Measurements from ENCODE around the gene CDK6.

DNA sequence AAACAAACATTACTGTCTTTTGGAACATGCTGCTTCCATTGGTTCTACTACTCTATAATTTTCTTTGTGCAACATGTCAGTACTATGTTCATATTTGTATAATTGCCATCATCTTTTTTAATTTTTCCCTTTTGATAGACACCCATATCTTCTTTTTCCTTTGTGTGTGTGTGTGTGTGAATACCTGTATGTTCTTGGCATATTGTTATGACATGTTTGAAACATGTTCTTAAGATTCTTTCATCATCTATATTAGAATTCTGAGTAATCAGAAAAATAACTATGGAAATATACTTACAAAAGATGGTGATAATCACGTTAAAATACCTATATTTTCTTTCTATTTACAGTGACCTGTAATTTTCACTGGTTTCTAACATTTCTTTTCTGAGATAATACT is 3.5 kb upstream of the CDK6 start:
- TF ChIP-seq POLR2A (IDR thresholded peaks at IDR 0.05; ENCODE audit: extremely low read depth, insufficient read length) (no peak), MYC (IDR thresholded peaks at IDR 0.05; ENCODE audit: low read depth, low read length) (no peak)
- TF ChIP-seq, protein P1, sequence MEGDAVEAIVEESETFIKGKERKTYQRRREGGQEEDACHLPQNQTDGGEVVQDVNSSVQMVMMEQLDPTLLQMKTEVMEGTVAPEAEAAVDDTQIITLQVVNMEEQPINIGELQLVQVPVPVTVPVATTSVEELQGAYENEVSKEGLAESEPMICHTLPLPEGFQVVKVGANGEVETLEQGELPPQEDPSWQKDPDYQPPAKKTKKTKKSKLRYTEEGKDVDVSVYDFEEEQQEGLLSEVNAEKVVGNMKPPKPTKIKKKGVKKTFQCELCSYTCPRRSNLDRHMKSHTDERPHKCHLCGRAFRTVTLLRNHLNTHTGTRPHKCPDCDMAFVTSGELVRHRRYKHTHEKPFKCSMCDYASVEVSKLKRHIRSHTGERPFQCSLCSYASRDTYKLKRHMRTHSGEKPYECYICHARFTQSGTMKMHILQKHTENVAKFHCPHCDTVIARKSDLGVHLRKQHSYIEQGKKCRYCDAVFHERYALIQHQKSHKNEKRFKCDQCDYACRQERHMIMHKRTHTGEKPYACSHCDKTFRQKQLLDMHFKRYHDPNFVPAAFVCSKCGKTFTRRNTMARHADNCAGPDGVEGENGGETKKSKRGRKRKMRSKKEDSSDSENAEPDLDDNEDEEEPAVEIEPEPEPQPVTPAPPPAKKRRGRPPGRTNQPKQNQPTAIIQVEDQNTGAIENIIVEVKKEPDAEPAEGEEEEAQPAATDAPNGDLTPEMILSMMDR (IDR thresholded peaks at IDR 0.05; ENCODE audit: low read depth, low read length) = no peak
- TF ChIP-seq, protein P2, sequence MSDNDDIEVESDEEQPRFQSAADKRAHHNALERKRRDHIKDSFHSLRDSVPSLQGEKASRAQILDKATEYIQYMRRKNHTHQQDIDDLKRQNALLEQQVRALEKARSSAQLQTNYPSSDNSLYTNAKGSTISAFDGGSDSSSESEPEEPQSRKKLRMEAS (IDR thresholded peaks at IDR 0.05; ENCODE audit: low read depth, low read length) = no peak

Measured in NB4 (cell line).